Neural cell (in vitro differentiated cells): Measurements from ENCODE around the gene MAP2K6.

ENCODE experiments used
- TAF1 ChIP-seq: IDR thresholded peaks from 2 replicates; pipeline ENCODE4 v1.6.1; 2012; ENCODE audit warnings: low read depth
- TF ChIP-seq, protein P1 (sequence below): fragments of 450-650 bp; IDR thresholded peaks from 2 replicates; pipeline ENCODE4 v1.5.1; 2014; ENCODE audit warnings: antibody characterized with exemption, mild to moderate bottlenecking, moderate library complexity; ENCODE audit not compliant: poor library complexity, severe bottlenecking

DNA sequence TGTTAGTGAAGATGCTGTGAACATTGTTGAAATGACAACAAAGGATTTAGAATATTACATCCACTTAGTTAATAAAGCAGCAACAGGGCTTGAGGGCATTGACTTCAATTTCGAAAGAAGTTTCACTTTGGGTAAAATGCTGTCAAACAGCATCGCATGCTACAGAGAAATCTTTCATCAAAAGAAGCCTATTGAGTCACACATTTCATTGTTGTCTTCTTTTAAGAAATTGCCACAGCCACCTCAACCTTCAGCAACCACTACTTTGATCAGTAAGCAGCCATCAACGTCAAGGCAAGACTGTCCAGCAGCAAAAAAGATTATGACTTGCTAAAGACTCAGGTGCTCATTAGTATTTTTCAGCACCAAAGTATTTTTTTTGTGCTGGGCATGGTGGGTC, 13.2 kb upstream of the MAP2K6 start:
- TF ChIP-seq, protein P1, sequence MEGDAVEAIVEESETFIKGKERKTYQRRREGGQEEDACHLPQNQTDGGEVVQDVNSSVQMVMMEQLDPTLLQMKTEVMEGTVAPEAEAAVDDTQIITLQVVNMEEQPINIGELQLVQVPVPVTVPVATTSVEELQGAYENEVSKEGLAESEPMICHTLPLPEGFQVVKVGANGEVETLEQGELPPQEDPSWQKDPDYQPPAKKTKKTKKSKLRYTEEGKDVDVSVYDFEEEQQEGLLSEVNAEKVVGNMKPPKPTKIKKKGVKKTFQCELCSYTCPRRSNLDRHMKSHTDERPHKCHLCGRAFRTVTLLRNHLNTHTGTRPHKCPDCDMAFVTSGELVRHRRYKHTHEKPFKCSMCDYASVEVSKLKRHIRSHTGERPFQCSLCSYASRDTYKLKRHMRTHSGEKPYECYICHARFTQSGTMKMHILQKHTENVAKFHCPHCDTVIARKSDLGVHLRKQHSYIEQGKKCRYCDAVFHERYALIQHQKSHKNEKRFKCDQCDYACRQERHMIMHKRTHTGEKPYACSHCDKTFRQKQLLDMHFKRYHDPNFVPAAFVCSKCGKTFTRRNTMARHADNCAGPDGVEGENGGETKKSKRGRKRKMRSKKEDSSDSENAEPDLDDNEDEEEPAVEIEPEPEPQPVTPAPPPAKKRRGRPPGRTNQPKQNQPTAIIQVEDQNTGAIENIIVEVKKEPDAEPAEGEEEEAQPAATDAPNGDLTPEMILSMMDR = no peak
- TF ChIP-seq TAF1 = no peak
